HepG2 (cell line): ENCODE measurements around the gene CAMK2A. TPM values are rescaled to one million over a fixed set of nuclear protein-coding genes. Genes with fewer than 3 reads are reported as not detected.

Experiments
- ATAC-seq: fragments of 200-7000 bp; cut with Tn5 transposase; 3 replicates; pipeline ENCODE4 v1.9.1; 2020; ENCODE audit warnings: mild to moderate bottlenecking, moderate library complexity
- BruUV-seq: library from RNA; stranded (reverse); fragments of 400-500 nt; replicated peaks from 2 replicates; lab custom pipeline; 2021; lab: Mats Ljungman, UMichigan
- CTCF ChIA-PET: fragments of 300-600 bp; formaldehyde crosslinking; extraction: SDS; loops from one replicate; lab custom pipeline; 2021; ENCODE audit warnings: low total read pairs, inconsistent platforms, low intra/inter-chr PET ratio; lab: Yijun Ruan, JAX
- POLR2A ChIA-PET: fragments of 350-600 bp; sonication (Branson Sonifier 250); formaldehyde crosslinking; loops from one replicate; lab custom pipeline; 2020; ENCODE audit warnings: antibody characterized with exemption, inconsistent platforms; lab: Yijun Ruan, JAX
- DNase-seq: peaks from one replicate; pipeline ENCODE4 v3.0.0-alpha.2; 2015; ENCODE audit warnings: low spot score
- FAIRE-seq: peaks from 3 replicates; lab custom pipeline; 2011; peaks lifted over from hg19 to GRCh38; lab: Jason Lieb, UNC
- H2AFZ ChIP-seq: one replicate; pipeline ENCODE4 v1.6.1; 2011; ENCODE audit warnings: low read length, inconsistent platforms
- H3K27ac ChIP-seq: fragments of 300-600 bp; 3 replicates; pipeline ENCODE4 v1.8.0; 2011; ENCODE audit warnings: mixed run types, mild to moderate bottlenecking, mixed read lengths, low read length, inconsistent platforms; ENCODE audit not compliant: insufficient read depth; ENCODE audit errors: extremely low read length
- H3K27me3 ChIP-seq, 2 experiments: fragments of 200-600 bp in 1 of 2; 2 replicates in 1 of 2; 3 replicates in 1 of 2; pipeline versions ENCODE4 v1.6.0 to v1.8.0; 2011; ENCODE audit warnings: low read length in 2 of 2, mild to moderate bottlenecking in 2 of 2, moderate library complexity in 2 of 2, inconsistent platforms in 1 of 2; ENCODE audit not compliant: insufficient read depth in 2 of 2, control insufficient read depth in 1 of 2
- H3K36me3 ChIP-seq, 2 experiments: fragments of 200-600 bp in 1 of 2; replicated peaks in 1 of 2; 2 replicates in 1 of 2; 3 replicates in 1 of 2; pipeline versions ENCODE4 v1.5.1 to v1.8.0; 2011; ENCODE audit warnings: low read length in 2 of 2, inconsistent platforms in 1 of 2; ENCODE audit not compliant: insufficient read depth in 2 of 2, control insufficient read depth in 1 of 2
- H3K4me1 ChIP-seq: 2 replicates; pipeline ENCODE4 v1.5.1; 2012; ENCODE audit warnings: low read length, inconsistent platforms; ENCODE audit not compliant: insufficient read depth
- H3K4me2 ChIP-seq: 2 replicates; pipeline ENCODE4 v1.6.0; 2011; ENCODE audit warnings: low read depth, low read length, inconsistent platforms
- H3K4me3 ChIP-seq, 3 experiments: fragments of 200-600 bp in 1 of 3; sonication (generic), shearing (Covaris generic) in 1 of 3; replicated peaks in 1 of 3; 2 replicates each; pipeline ENCODE4 v1.5.1; 2011 to 2016; ENCODE audit warnings: low read length in 3 of 3, inconsistent platforms in 2 of 3, low read depth in 2 of 3, mild to moderate bottlenecking in 2 of 3, control low read depth in 1 of 3, mixed read lengths in 1 of 3; ENCODE audit not compliant: insufficient read depth in 1 of 3
- H3K79me2 ChIP-seq: one replicate; pipeline ENCODE4 v1.6.1; 2011; ENCODE audit warnings: low read length, inconsistent platforms; ENCODE audit not compliant: insufficient read depth
- H3K9ac ChIP-seq: 2 replicates; pipeline ENCODE4 v1.6.0; 2011; ENCODE audit warnings: mild to moderate bottlenecking, low read depth, low read length, inconsistent platforms; ENCODE audit not compliant: insufficient read depth
- H3K9me3 ChIP-seq: 2 replicates; pipeline ENCODE4 v1.5.1; 2012; ENCODE audit warnings: mild to moderate bottlenecking, low read length
- H4K20me1 ChIP-seq: 2 replicates; pipeline ENCODE4 v1.6.0; 2011; ENCODE audit warnings: inconsistent platforms, mild to moderate bottlenecking, low read length, moderate library complexity; ENCODE audit not compliant: insufficient read depth
- HNRNPUL1 ChIP-seq: fragments of 200-400 bp; formaldehyde crosslinking; IDR thresholded peaks from 2 replicates; pipeline ENCODE4 v1.6.1; 2017; ENCODE audit warnings: low read depth, mild to moderate bottlenecking, low read length, moderate library complexity
- MYC ChIP-seq: sonication (generic); formaldehyde crosslinking; IDR thresholded peaks from 2 replicates; pipeline ENCODE4 v1.9.0; 2021; ENCODE audit warnings: missing genetic modification reagents, borderline replicate concordance
- SALL2 ChIP-seq: sonication (generic); formaldehyde crosslinking; IDR thresholded peaks from 2 replicates; pipeline ENCODE4 v1.8.1; 2023; ENCODE audit warnings: mild to moderate bottlenecking, missing genetic modification reagents, inconsistent platforms
- SETDB1 ChIP-seq: sonication (generic); formaldehyde crosslinking; IDR thresholded peaks from 2 replicates; pipeline ENCODE4 v1.5.1; 2020; ENCODE audit warnings: missing genetic modification reagents, mild to moderate bottlenecking, borderline replicate concordance
- SNAI1 ChIP-seq: sonication (generic); formaldehyde crosslinking; IDR thresholded peaks from 2 replicates; pipeline ENCODE4 v1.5.0; 2020; ENCODE audit warnings: mild to moderate bottlenecking, missing genetic modification reagents, borderline replicate concordance
- SRSF9 ChIP-seq: fragments of 200-400 bp; formaldehyde crosslinking; IDR thresholded peaks from 2 replicates; pipeline ENCODE4 v1.6.1; 2018; ENCODE audit warnings: borderline replicate concordance, mild to moderate bottlenecking, low read depth, low read length; ENCODE audit not compliant: insufficient read depth, poor library complexity, severe bottlenecking
- ZFP41 ChIP-seq: sonication (generic); formaldehyde crosslinking; IDR thresholded peaks from 2 replicates; pipeline ENCODE4 v1.4.0; 2020; ENCODE audit warnings: mild to moderate bottlenecking, missing genetic modification reagents, borderline replicate concordance
- ZKSCAN5 ChIP-seq: sonication (generic); formaldehyde crosslinking; IDR thresholded peaks from 2 replicates; pipeline ENCODE4 v1.5.1; 2020; ENCODE audit warnings: mild to moderate bottlenecking, missing genetic modification reagents
- ZNF34 ChIP-seq: sonication (generic); formaldehyde crosslinking; IDR thresholded peaks from 2 replicates; pipeline ENCODE4 v1.4.0; 2020; ENCODE audit warnings: mild to moderate bottlenecking, missing genetic modification reagents, borderline replicate concordance
- ZNF44 ChIP-seq: sonication (generic); formaldehyde crosslinking; IDR thresholded peaks from 2 replicates; pipeline ENCODE4 v1.5.1; 2020; ENCODE audit warnings: mild to moderate bottlenecking, missing genetic modification reagents
- ZNF546 ChIP-seq: sonication (generic); formaldehyde crosslinking; conservative IDR thresholded peaks from 2 replicates; pipeline ENCODE4 v1.8.1; 2023; ENCODE audit warnings: mild to moderate bottlenecking, missing genetic modification reagents
- ZNF672 ChIP-seq: sonication (generic); formaldehyde crosslinking; IDR thresholded peaks from 2 replicates; pipeline ENCODE4 v1.8.1; 2022; ENCODE audit warnings: missing genetic modification reagents
- WGBS: methylation state at CpG from one replicate; pipeline ENCODE4 v1.1.6; 2017; ENCODE audit warnings: low lambda C conversion rate; 5-methylcytosine and 5-hydroxymethylcytosine counted together
- in situ Hi-C: cut with HindIII; loops from 2 replicates; pipeline ENCODE4 v1.10.0; 2017; ENCODE audit warnings: low pct_unique_long_range_greater_than_20kb; ENCODE audit not compliant: extremely low pct_ligation_motif_present
- intact Hi-C: fragments of 100-400 bp; cut with micrococcal nuclease; formaldehyde crosslinking; loops from one replicate; pipeline ENCODE4 v1.10.0; 2022; ENCODE audit not compliant: unreplicated experiment
- polyA plus RNA-seq, 8 experiments: library from polyadenylated mRNA; depleted of rRNA in 3 of 8; stranded (reverse) in 7 of 8; unstranded in 1 of 8; fragments of >200 nt; fragmentation: Illumina TruSeq in 4 of 8; extraction: Trizol in 4 of 8; gene quantifications; 2 replicates each; pipeline versions ENCODE4 v1.2.1 to v1.2.3, GENCODE V29; 2011 to 2016; ENCODE audit warnings: low read depth in 4 of 8, missing spikeins in 1 of 8, mixed read lengths in 1 of 8; ENCODE audit not compliant: insufficient read depth in 1 of 8
- total RNA-seq, 5 experiments: library from RNA; depleted of rRNA; stranded (reverse); fragments of >200 nt; fragmentation: Illumina TruSeq; extraction: Trizol; gene quantifications; 2 replicates each; pipeline ENCODE4 v1.2.3, GENCODE V29; 2016; ENCODE audit warnings: low read depth in 1 of 5
- TF ChIP-seq, protein P1 (sequence below): sonication (generic); formaldehyde crosslinking; IDR thresholded peaks from 2 replicates; pipeline ENCODE4 v1.4.0; 2020; ENCODE audit warnings: mild to moderate bottlenecking, missing genetic modification reagents
- TF ChIP-seq, protein P2 (sequence below): sonication (generic); formaldehyde crosslinking; IDR thresholded peaks from 2 replicates; pipeline ENCODE4 v1.5.1; 2020; ENCODE audit warnings: missing genetic modification reagents, mild to moderate bottlenecking, borderline replicate concordance
- TF ChIP-seq, protein P3 (sequence below): sonication (generic); formaldehyde crosslinking; IDR thresholded peaks from 2 replicates; pipeline ENCODE4 v1.4.0; 2020; ENCODE audit warnings: missing genetic modification reagents

CAMK2A gene
- total and polyA plus RNA-seq, 2 of the 13 experiments (the other 11 are each of a cell fraction or from before 2014, with no cell fraction given) = 0.11 TPM; not detected in 1

DNA sequence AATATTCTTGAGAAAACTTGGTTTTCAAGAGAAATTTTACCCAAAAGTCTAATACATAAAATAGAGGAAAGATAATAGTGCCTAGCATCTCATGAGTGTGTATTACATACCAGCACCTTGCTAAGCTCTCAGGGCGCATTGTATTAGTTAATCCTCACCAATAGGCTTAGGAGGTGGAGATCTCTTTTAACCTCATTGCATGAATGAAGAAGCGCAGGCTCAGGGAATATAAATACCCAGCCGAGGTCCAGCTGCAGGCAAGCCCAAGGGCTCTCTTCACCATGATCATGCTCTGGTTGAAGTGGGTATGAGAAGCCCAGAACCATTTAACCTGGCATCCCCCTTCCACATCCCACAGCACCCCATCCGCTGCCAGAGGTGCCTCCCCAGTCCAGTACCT, 46.0 kb downstream of the CAMK2A start:
- H3K27ac ChIP-seq = no peak overlapping the region
- H3K4me1 ChIP-seq = peaks cover 25% of the 10 kb centered on the region
- H3K9me3 ChIP-seq = no peaks in the 10 kb centered on the region
- H3K36me3 ChIP-seq = no peaks in the 10 kb centered on the region
- no TSS peak for BruUV-seq
- peaks cover 6 to 70% of the 10 kb centered on the region in 2 experiments for H3K27me3 ChIP-seq
- in situ Hi-C loops (no loop called here), intact Hi-C loops (no loop called here)
- no peak for FAIRE-seq
- no peak for DNase-seq
- no peak overlapping the region for H3K9ac ChIP-seq
- POLR2A ChIA-PET = no interaction called here
- H4K20me1 ChIP-seq = no peaks in the 10 kb centered on the region
- WGBS = 50% methylated on average over 3 of the region's 4 CpGs
- no peak for ATAC-seq
- CTCF ChIA-PET = no interaction called here
- H3K4me3 ChIP-seq = no peak overlapping the region
- H3K79me2 ChIP-seq = no peaks in the 10 kb centered on the region
- H3K4me2 ChIP-seq = no peak overlapping the region
- no peak overlapping the region for H2AFZ ChIP-seq
- TF ChIP-seq HNRNPUL1 = no peak
- TF ChIP-seq ZNF34 (CRISPR knock-in tag) = no peak
- TF ChIP-seq ZNF672 (CRISPR knock-in tag) = no peak
- TF ChIP-seq, protein P1, sequence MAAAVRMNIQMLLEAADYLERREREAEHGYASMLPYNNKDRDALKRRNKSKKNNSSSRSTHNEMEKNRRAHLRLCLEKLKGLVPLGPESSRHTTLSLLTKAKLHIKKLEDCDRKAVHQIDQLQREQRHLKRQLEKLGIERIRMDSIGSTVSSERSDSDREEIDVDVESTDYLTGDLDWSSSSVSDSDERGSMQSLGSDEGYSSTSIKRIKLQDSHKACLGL (CRISPR knock-in tag) = no peak
- TF ChIP-seq, protein P2, sequence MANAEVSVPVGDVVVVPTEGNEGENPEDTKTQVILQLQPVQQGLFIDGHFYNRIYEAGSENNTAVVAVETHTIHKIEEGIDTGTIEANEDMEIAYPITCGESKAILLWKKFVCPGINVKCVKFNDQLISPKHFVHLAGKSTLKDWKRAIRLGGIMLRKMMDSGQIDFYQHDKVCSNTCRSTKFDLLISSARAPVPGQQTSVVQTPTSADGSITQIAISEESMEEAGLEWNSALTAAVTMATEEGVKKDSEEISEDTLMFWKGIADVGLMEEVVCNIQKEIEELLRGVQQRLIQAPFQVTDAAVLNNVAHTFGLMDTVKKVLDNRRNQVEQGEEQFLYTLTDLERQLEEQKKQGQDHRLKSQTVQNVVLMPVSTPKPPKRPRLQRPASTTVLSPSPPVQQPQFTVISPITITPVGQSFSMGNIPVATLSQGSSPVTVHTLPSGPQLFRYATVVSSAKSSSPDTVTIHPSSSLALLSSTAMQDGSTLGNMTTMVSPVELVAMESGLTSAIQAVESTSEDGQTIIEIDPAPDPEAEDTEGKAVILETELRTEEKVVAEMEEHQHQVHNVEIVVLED = no peak
- no peak for TF ChIP-seq SRSF9
- TF ChIP-seq SNAI1 (CRISPR knock-in tag) = no peak
- TF ChIP-seq ZNF546 (CRISPR knock-in tag) = no peak
- no peak for TF ChIP-seq ZFP41 (CRISPR knock-in tag)
- no peak for TF ChIP-seq SETDB1 (CRISPR knock-in tag)
- TF ChIP-seq ZKSCAN5 (CRISPR knock-in tag) = no peak
- TF ChIP-seq, protein P3, sequence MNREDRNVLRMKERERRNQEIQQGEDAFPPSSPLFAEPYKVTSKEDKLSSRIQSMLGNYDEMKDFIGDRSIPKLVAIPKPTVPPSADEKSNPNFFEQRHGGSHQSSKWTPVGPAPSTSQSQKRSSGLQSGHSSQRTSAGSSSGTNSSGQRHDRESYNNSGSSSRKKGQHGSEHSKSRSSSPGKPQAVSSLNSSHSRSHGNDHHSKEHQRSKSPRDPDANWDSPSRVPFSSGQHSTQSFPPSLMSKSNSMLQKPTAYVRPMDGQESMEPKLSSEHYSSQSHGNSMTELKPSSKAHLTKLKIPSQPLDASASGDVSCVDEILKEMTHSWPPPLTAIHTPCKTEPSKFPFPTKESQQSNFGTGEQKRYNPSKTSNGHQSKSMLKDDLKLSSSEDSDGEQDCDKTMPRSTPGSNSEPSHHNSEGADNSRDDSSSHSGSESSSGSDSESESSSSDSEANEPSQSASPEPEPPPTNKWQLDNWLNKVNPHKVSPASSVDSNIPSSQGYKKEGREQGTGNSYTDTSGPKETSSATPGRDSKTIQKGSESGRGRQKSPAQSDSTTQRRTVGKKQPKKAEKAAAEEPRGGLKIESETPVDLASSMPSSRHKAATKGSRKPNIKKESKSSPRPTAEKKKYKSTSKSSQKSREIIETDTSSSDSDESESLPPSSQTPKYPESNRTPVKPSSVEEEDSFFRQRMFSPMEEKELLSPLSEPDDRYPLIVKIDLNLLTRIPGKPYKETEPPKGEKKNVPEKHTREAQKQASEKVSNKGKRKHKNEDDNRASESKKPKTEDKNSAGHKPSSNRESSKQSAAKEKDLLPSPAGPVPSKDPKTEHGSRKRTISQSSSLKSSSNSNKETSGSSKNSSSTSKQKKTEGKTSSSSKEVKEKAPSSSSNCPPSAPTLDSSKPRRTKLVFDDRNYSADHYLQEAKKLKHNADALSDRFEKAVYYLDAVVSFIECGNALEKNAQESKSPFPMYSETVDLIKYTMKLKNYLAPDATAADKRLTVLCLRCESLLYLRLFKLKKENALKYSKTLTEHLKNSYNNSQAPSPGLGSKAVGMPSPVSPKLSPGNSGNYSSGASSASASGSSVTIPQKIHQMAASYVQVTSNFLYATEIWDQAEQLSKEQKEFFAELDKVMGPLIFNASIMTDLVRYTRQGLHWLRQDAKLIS (CRISPR knock-in tag) = no peak
- no peak for TF ChIP-seq SALL2
- TF ChIP-seq MYC (CRISPR knock-in tag) = no peak
- TF ChIP-seq ZNF44 = no peak
